GM12878 (cell line): ENCODE results near the gene ACSL4. TPM values are rescaled to one million over a fixed set of nuclear protein-coding genes. Genes with fewer than 3 reads are reported as not detected.
A peak's percentile ranks its signal among the peaks of the same experiment; 100 is the strongest.

Experiments
- ATAC-seq: fragments of 200-7000 bp; cut with Tn5 transposase; 3 replicates; pipeline ENCODE4 v1.9.1; 2020; ENCODE audit warnings: mild to moderate bottlenecking, moderate library complexity
- BruUV-seq: library from RNA; stranded (reverse); fragments of 400-500 nt; replicated peaks from 2 replicates; lab custom pipeline; 2021; lab: Mats Ljungman, UMichigan
- CTCF ChIA-PET: fragments of 300-600 bp; sonication (Branson Sonifier 250); formaldehyde crosslinking; extraction: SDS; loops from one replicate; lab custom pipeline; 2021; ENCODE audit warnings: inconsistent platforms; lab: Yijun Ruan, JAX
- POLR2A ChIA-PET: fragments of 350-600 bp; formaldehyde crosslinking; extraction: SDS; loops from one replicate; lab custom pipeline; 2021; ENCODE audit warnings: inconsistent platforms; lab: Charles Lee
- RAD21 ChIA-PET: fragments of 300-600 bp; sonication (Branson Sonifier 250); formaldehyde crosslinking; loops from one replicate; lab custom pipeline; 2023; ENCODE audit warnings: antibody characterized with exemption; ENCODE audit not compliant: unreplicated experiment; lab: Charles Lee
- SMC1A ChIA-PET: fragments of 300-600 bp; sonication (Branson Sonifier 250); formaldehyde crosslinking; loops from one replicate; lab custom pipeline; 2023; ENCODE audit not compliant: unreplicated experiment, uncharacterized antibody; lab: Charles Lee
- DNase-seq: peaks from one replicate; pipeline ENCODE4 v3.0.0-alpha.2; 2011; ENCODE audit warnings: low read depth, low spot score
- FAIRE-seq: peaks from 3 replicates; lab custom pipeline; 2011; peaks lifted over from hg19 to GRCh38; lab: Jason Lieb, UNC
- H2AFZ ChIP-seq: 2 replicates; pipeline ENCODE4 v1.6.0; 2011; ENCODE audit warnings: low read depth, low read length, control low read depth; ENCODE audit not compliant: control insufficient read depth
- H3K27ac ChIP-seq: 2 replicates; pipeline ENCODE4 v1.5.1; 2011; ENCODE audit warnings: control low read depth; ENCODE audit not compliant: control insufficient read depth, insufficient read depth
- H3K27me3 ChIP-seq, 2 experiments: replicated peaks in 1 of 2; 2 replicates each; pipeline versions ENCODE4 v1.6.0 to v1.6.1; 2011; ENCODE audit warnings: low read length in 1 of 2; ENCODE audit not compliant: control insufficient read depth in 2 of 2, insufficient read depth in 2 of 2
- H3K36me3 ChIP-seq, 2 experiments: 2 replicates each; pipeline ENCODE4 v1.5.1; 2011; ENCODE audit warnings: low read length in 1 of 2; ENCODE audit not compliant: control insufficient read depth in 2 of 2, insufficient read depth in 2 of 2
- H3K4me1 ChIP-seq: 2 replicates; pipeline ENCODE4 v1.6.1; 2011; ENCODE audit warnings: mild to moderate bottlenecking, low read length, moderate library complexity, mixed read lengths; ENCODE audit not compliant: control insufficient read depth, insufficient read depth
- H3K4me2 ChIP-seq: 2 replicates; pipeline ENCODE4 v1.6.0; 2011; ENCODE audit warnings: control low read depth; ENCODE audit not compliant: control insufficient read depth, insufficient read depth
- H3K4me3 ChIP-seq: fragments of 200-600 bp; sonication (generic); 2 replicates; pipeline ENCODE4 v1.5.1; 2016
- H3K79me2 ChIP-seq: 2 replicates; pipeline ENCODE4 v1.6.0; 2011; ENCODE audit warnings: low read length; ENCODE audit not compliant: control insufficient read depth, insufficient read depth
- H3K9ac ChIP-seq: 2 replicates; pipeline ENCODE4 v1.8.0; 2011; ENCODE audit warnings: low read length, control low read depth, mixed read lengths; ENCODE audit not compliant: control insufficient read depth, insufficient read depth
- H3K9me3 ChIP-seq: replicated peaks from 3 replicates; pipeline ENCODE4 v1.5.1; 2011; ENCODE audit warnings: mild to moderate bottlenecking, low read length; ENCODE audit not compliant: control insufficient read depth, insufficient read depth
- H4K20me1 ChIP-seq: 2 replicates; pipeline ENCODE4 v1.6.0; 2011; ENCODE audit not compliant: control insufficient read depth, insufficient read depth
- ATF2 ChIP-seq: IDR thresholded peaks from 2 replicates; pipeline ENCODE4 v1.6.1; 2012; ENCODE audit warnings: low read length, inconsistent platforms
- BACH1 ChIP-seq: fragments of 450-650 bp; IDR thresholded peaks from 2 replicates; pipeline ENCODE4 v1.6.1; 2017; ENCODE audit warnings: mild to moderate bottlenecking, borderline replicate concordance
- BHLHE40 ChIP-seq, 2 experiments: fragments of 450-650 bp in 1 of 2; IDR thresholded peaks; 2 replicates each; pipeline ENCODE4 v1.6.1; 2011 to 2017; ENCODE audit warnings: low read depth in 2 of 2, borderline replicate concordance in 1 of 2, improper control_type of control experiment in 1 of 2, low read length in 1 of 2, mild to moderate bottlenecking in 1 of 2
- BRCA1 ChIP-seq: IDR thresholded peaks from 2 replicates; pipeline ENCODE4 v1.6.1; 2011; ENCODE audit warnings: low read depth, low read length, improper control_type of control experiment
- ESRRA ChIP-seq: IDR thresholded peaks from 2 replicates; pipeline ENCODE4 v1.6.1; 2012; ENCODE audit warnings: mild to moderate bottlenecking, low read length, improper control_type of control experiment
- EZH2 ChIP-seq: IDR thresholded peaks from 2 replicates; pipeline ENCODE4 v1.6.1; 2012; ENCODE audit warnings: low read depth, mild to moderate bottlenecking, control low read depth, inconsistent platforms, low read length, borderline replicate concordance; ENCODE audit not compliant: control insufficient read depth
- FOXK2 ChIP-seq: fragments of 450-650 bp; IDR thresholded peaks from 2 replicates; pipeline ENCODE4 v1.6.1; 2017; ENCODE audit warnings: mild to moderate bottlenecking, moderate library complexity
- IKZF1 ChIP-seq: fragments of 450-650 bp; conservative IDR thresholded peaks from 2 replicates; pipeline ENCODE4 v1.6.1; 2017; ENCODE audit warnings: antibody characterized with exemption, mild to moderate bottlenecking
- MAX ChIP-seq: IDR thresholded peaks from 2 replicates; pipeline ENCODE4 v1.6.1; 2012; ENCODE audit warnings: low read depth, low read length, improper control_type of control experiment
- MEF2B ChIP-seq: fragments of 450-650 bp; IDR thresholded peaks from 2 replicates; pipeline ENCODE4 v1.6.1; 2018; ENCODE audit warnings: mild to moderate bottlenecking, moderate library complexity; ENCODE audit not compliant: partially characterized antibody, poor library complexity, severe bottlenecking
- NR2C1 ChIP-seq: fragments of 450-650 bp; IDR thresholded peaks from 2 replicates; pipeline ENCODE4 v1.6.1; 2017; ENCODE audit warnings: antibody characterized with exemption, mild to moderate bottlenecking, moderate library complexity
- POLR2AphosphoS2 ChIP-seq: IDR thresholded peaks from 2 replicates; pipeline ENCODE4 v1.6.1; 2011; ENCODE audit warnings: low read depth, mild to moderate bottlenecking, low read length, improper control_type of control experiment, moderate library complexity
- RCOR1 ChIP-seq: conservative IDR thresholded peaks from 2 replicates; pipeline ENCODE4 v1.6.1; 2012; ENCODE audit warnings: low read depth, low read length, improper control_type of control experiment
- RELA ChIP-seq: fragments of 450-650 bp; IDR thresholded peaks from 2 replicates; pipeline ENCODE4 v1.8.0; 2014; ENCODE audit warnings: borderline replicate concordance; ENCODE audit not compliant: partially characterized antibody
- RFX5 ChIP-seq: IDR thresholded peaks from 2 replicates; pipeline ENCODE4 v1.6.1; 2011; ENCODE audit warnings: low read depth, low read length, improper control_type of control experiment
- SMAD1 ChIP-seq: fragments of 450-650 bp; IDR thresholded peaks from 2 replicates; pipeline ENCODE4 v1.6.1; 2018; ENCODE audit warnings: mild to moderate bottlenecking, low read depth; ENCODE audit not compliant: partially characterized antibody
- SUPT20H ChIP-seq: IDR thresholded peaks from 2 replicates; pipeline ENCODE4 v1.6.1; 2011; ENCODE audit warnings: low read depth, mild to moderate bottlenecking, low read length, moderate library complexity, borderline replicate concordance; ENCODE audit not compliant: control insufficient read depth
- TCF3 ChIP-seq: IDR thresholded peaks from 2 replicates; pipeline ENCODE4 v1.6.1; 2012; ENCODE audit warnings: low read depth, mild to moderate bottlenecking, low read length, borderline replicate concordance; ENCODE audit not compliant: insufficient read depth
- WGBS: methylation state at CpG from one replicate; pipeline ENCODE4 v1.1.6; 2016; ENCODE audit warnings: low lambda C conversion rate; ENCODE audit not compliant: insufficient replicate concordance, insufficient coverage; ENCODE audit errors: missing lambda C conversion rate; 5-methylcytosine and 5-hydroxymethylcytosine counted together
- in situ Hi-C: fragments of 300-500 bp; cut with MboI; formaldehyde crosslinking; loops from 9 replicates; pipeline ENCODE4 v1.14.3; 2018; ENCODE audit warnings: mixed read lengths
- intact Hi-C: fragments of 100-400 bp; cut with micrococcal nuclease; formaldehyde crosslinking; loops from one replicate; pipeline ENCODE4 v1.14.2; 2022; ENCODE audit not compliant: unreplicated experiment
- polyA plus RNA-seq, 11 experiments: library from polyadenylated mRNA; depleted of rRNA in 4 of 11; unstranded in 6 of 11; stranded (reverse) in 5 of 11; fragments of >200 nt; fragmentation: Nextera tagmentation in 4 of 11; fragmentation: Illumina TruSeq in 1 of 11; extraction: Ambion mirVana in 4 of 11; extraction: Trizol in 1 of 11; gene quantifications; 1 replicate in 1 of 11; 2 replicates in 10 of 11; pipeline versions ENCODE4 v1.2.1 to v1.2.3, GENCODE V29; 2011 to 2016; ENCODE audit warnings: inconsistent platforms in 2 of 11, missing spikeins in 2 of 11, low read depth in 1 of 11
- total RNA-seq, 4 experiments: library from RNA; depleted of rRNA in 3 of 4; stranded (reverse); fragments of >200 nt in 3 of 4; fragmentation: Illumina TruSeq in 1 of 4; extraction: Trizol in 1 of 4; gene quantifications; 2 replicates each; pipeline versions ENCODE4 v1.2.1 to v1.2.3, GENCODE V29; 2013 to 2021

Gene ACSL4
- total and polyA plus RNA-seq, 10 of the 15 experiments (the other 5 are each of a cell fraction or from before 2014, with no cell fraction given) = 20.7 to 66.6 (median 45.4) TPM

DNA sequence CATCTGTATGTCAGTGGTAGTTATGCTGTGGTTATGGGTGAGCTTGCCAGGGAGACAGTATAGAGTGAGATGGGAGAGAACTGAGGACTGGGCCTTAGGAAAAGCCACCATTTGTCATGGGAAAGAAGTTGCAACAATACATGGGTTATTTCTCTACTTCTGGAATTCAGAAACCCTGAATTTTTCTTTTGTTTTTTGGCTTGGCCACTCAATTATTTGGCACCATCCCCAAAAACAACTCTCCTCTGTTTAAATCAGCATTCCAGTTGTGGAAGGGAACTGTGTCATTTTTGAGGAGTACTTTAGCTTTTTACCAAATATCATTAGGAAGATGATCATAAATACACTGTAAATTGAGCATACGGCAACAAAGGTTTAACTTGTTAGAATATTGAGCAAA lies 41.1 kb upstream of the ACSL4 start:
- Histone ChIP-seq H2AFZ (peak overlapping the region; percentile 42; the same call in 1 of the 2 replicates), H3K9ac (no peak overlapping the region), H3K4me1 (peaks cover 6% of the 10 kb centered on the region; the same call in 1 of the 2 replicates), H3K4me3 (no peak overlapping the region), H3K79me2 (no peaks in the 10 kb centered on the region), H3K9me3 (no peaks in the 10 kb centered on the region), H3K27me3 (no peaks in the 10 kb centered on the region), H3K27ac (0 out of 2 replicates have a peak overlapping the region, but pooled peaks have one; percentile 12), H4K20me1 (no peaks in the 10 kb centered on the region), H3K36me3 (no peaks in the 10 kb centered on the region), H3K4me2 (peak overlapping the region; percentile 31; the same call in 1 of the 2 replicates)
- CTCF ChIA-PET = interaction anchor here (0.8 to 2.9 kb wide), 8 partner anchors 9 to 83 kb away, joined by 4 to 16 read pairs (median 4); partner anchors contain the start of gene ACSL4
- DNase-seq (no peak), ATAC-seq (no peak)
- no TSS peak for BruUV-seq
- RAD21 ChIA-PET = interaction anchor here (0.7 to 4.5 kb wide), 16 partner anchors 10 to 287 kb away, joined by 3 to 33 read pairs (median 4); partner anchors contain the start of gene ACSL4
- in situ Hi-C loops (no loop called here), intact Hi-C loops (loop anchor here (1.0 to 5.0 kb wide), 3 partner anchors 41 to 75 kb away; partner anchors contain the start of gene ACSL4)
- POLR2A ChIA-PET = interaction anchor here (0.6 to 2.1 kb wide), 4 partner anchors 10 to 68 kb away, joined by 3 to 10 read pairs (median 4); no protein-coding TSS in a partner anchor
- SMC1A ChIA-PET = interaction anchor here (0.6 to 5.7 kb wide), 17 partner anchors 10 to 847 kb away, joined by 3 to 44 read pairs (median 8); partner anchors contain the start of gene ACSL4
- TF ChIP-seq FOXK2 (no peak), SMAD1 (no peak), BHLHE40 (IDR thresholded peaks at IDR 0.05; ENCODE audit: borderline replicate concordance in 1 of 2, low read depth in 2 of 2, low read length in 1 of 2) (no peak), ESRRA (no peak), POLR2AphosphoS2 (no peak), IKZF1 (no peak), NR2C1 (no peak), MAX (no peak), ATF2 (no peak), SUPT20H (no peak), RCOR1 (no peak), EZH2 (no peak), MEF2B (no peak), RELA (no peak), BACH1 (no peak), BRCA1 (no peak), RFX5 (no peak), TCF3 (no peak)
- TF ChIP-seq, all 136 proteins: peak for 0
- WGBS = 100% methylated on average over 1 of the region's 1 CpG
- FAIRE-seq = no peak
